Hematopoietic multipotent progenitor cell treated with erythropoietin and hydrocortisone succinate and interleukin-3 and kit ligand, for 6 days (in vitro differentiated cells): ENCODE measurements around the gene MAGOH.

Experiments
- DNase-seq: peaks from one replicate; pipeline ENCODE4 v3.0.0-alpha.2; 2015

MAGOH gene

DNA sequence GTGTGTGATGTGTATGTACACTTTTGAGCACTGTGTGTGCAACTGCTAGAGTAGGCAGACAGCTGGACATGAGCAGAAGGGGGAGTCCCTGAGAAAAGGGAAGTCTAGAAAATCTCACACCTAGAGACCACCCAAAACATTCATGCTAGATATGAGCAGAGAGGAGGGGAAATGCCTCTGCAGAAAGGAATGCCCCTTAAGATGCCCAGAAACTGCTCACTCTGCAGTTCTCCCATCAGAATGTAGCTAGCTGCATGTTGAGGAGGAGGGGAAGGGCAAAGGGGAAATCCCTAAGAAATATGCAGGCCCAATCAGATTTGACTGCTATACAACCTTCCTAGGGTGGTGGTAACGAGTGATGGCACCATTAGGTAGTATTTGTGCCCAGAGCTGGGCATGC, 31.8 kb upstream of the MAGOH start:
- DNase-seq: no peak

DNA sequence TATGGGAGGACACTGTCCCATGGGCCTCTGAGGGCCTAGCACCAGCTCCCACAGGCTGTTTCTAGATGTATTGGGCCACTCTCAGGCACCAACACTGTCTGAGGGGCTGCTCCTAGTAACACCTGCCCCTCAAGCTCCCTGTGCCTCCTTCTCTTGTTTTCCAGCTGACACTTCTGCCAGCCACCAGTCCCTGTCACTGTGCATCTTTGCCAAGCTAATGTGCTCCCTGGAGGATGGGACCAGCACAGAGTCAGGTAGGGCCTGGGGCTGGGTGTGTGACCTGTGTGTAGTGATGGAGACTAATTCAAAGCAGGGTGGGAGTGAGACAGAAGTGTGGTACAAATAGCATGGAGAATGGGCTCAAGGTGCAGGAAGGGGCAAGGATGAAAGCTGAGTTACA, 29.4 kb upstream of the MAGOH start:
- no peak for DNase-seq

DNA sequence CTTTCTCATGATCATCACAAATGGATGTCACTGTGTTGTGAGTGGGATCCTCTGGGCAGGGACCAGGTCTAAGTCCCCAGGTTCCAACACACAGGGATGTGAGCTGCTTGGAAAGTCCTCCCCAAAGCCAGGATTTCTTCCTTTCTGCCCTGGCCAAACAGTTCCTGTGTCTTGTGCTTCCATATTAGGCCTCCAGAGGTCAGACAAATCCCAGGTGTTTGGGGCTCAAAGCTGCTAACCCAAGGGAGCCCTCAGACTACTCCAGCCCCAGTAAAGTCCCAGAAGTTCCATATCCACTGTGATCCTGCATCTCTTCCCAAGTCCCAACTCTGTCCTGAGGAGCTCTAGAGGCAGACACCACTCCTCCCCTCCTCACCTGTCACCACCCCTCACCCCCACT, 27.7 kb upstream of the MAGOH start:
- DNase-seq: peak; percentile 23

DNA sequence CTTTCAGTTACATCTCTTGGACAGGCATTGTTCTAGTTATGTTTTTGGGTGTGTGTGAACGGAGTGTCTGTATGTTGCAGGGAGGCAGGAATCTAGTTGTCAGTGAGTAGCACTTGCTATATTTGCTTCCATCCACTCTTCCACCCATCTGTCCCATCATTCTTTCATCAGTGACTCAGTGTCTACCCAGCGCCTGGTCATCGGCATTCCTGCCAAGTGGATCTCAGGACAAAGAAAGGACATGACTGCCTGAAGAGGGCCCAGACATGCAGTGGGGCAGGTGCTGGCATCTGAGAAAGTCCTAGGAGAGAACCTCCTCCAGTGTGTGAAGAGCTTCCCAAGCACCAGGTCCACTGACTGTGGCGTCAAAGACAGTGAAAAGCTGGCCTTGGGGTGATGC, 27.3 kb upstream of the MAGOH start:
- DNase-seq: no peak

- DNase-seq: no peak
These were observed 25.7 kb upstream of the MAGOH start for GRCh38 chr1:53264048-53264447.

- no peak for DNase-seq
These were observed 23.7 kb upstream of the MAGOH start for GRCh38 chr1:53262000-53262399.

DNA sequence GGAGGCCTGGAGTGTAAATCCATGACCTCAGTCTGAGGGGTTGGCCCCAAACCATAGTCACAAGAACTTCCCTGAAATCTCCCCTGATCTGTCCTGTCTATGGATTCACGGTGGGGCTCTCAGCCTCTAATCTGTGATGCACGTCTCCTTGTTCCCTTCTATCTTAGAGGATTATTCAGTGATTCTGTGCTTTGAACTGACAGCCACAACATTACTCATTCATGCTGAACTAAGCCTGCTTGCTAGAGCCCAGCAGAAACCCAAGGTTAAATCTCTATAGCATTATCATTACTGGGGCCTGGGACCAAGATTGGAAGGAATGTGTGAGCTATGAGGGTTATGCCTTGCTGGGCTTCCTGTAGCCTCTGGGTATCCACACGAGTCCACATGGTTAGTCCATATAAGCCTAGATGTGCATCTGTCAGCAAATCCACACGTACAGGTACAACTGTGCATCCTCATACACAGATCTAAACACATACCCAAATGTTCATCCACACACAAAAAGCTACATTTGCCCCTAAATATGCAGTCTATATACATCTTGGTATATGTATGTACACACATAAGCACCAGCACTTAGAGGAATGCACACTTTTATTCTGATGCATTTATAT, 22.4 kb upstream of the MAGOH start:
- DNase-seq: no peak

DNA sequence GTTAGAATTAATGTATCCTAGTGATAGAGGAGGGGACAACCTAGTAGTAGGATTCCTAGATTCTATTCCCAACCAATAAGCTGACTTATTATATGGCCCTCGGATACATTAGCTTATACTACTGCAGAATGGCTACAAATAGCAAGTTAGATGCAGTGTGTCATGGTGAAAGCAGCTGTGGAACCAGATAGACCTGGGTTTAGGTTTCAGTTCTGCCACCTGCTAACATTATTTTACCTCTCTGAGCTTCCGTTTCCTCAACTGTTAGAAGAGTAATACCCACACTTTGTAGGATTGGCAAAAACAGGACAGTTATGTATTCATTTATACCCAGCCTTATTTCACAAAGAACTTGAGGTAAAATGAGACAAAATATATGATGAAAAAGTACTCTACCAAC, 21.6 kb upstream of the MAGOH start:
- no peak for DNase-seq

- no peak for DNase-seq
These were observed 19.9 kb upstream of the MAGOH start for GRCh38 chr1:53258216-53258615.

DNA sequence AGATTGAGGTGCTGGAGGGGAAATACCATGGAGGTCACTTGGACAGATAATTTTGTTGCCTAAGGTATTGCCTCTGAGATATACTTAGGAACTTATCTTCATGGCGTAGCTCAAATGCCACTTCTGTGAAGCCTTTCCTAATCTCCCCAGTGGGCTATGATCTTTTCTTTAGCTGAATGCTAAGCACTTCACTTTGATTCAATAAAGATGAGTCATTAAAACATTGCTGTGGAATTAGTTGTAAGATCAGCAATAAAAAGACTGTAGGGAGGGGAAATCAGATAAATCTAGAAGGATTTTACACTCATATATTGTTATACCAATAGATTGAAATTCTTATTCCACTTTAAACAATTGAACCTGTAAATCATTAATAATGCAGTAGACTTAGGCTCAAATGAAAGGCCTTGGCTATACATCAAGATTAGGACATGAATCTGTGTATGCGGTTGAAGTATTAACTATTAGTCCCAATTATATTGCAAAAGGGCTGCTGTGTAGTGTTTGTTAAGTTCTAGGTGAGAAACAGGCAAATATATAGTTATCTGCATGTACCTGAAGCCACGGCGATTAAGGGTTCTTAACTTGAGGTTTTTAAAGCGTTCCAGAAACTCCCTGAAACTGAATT, 19.2 kb upstream of the MAGOH start:
- no peak for DNase-seq

GRCh38 chr1:53256511-53257453, 18.5 kb upstream of the MAGOH start:
- no peak for DNase-seq

GRCh38 chr1:53255031-53255430, 16.7 kb upstream of the MAGOH start:
- no peak for DNase-seq

DNA sequence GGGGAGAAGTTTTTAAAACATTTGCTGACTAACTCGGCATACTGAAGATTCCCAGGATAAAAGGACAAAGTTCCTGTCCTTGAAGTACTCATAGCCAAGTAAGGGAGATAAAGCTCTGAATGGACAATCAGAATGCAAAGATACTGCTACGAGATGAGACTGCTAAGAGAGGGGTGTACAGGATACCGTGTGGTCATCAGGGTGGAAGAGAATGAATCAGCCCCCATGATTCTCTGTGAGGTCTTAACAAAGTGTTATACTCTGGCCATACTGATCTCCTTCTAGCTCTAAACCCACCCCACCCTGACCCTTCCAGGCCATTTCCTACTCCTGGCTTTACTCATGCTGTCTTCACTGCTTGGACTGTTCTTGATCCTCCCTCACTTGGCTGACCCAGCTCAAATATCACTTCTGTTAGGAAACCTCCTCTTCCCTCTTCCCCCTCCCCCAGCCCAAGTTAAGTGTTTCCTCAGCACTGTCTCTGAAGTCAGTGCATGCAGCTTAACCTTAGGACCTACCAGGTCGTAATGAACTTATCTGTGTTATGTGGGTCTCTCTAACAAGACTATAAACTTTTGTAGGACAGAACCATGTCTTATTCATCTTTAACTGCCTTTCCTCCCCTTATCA, 15.8 kb upstream of the MAGOH start:
- DNase-seq: no peak

DNA sequence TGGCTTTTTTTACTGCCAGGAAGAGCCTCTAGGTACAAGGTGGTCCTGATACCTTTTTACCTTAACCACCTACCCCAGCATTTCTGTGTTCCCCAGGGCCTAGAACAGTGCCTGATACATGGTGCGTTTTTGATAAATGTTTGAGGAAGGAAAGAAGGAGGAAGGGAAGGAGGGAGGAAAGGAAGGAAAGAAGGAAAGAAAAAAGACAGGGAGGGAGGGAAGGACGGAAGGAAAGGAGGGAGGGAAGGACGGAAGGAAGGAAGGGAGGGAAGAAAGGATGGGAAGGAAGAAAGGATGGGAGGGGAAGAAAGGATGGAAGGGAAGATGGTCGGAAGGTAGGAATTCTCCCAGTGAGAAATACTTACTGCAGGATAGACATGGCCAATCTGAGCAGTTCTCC, 12.0 kb upstream of the MAGOH start:
- no peak for DNase-seq

DNA sequence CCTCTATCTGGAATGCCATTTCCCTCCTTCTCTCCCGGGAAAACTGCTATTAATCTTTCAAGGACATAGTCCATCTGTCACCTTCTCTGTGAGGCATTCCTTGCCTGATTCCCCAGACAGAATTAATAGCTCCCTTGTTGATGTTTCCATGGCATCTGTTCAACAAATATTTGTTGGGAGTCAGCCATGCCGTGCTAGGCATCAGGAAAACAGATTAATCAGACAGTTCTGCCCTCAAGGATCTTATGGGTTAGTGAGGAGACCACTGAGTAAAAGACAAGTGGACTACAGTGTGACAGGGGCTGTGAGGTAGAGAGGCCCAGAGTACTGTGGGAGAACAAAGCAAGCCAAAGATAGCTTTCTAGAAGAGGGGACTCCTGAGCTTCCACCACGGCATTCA, 11.4 kb upstream of the MAGOH start:
- no peak for DNase-seq

GRCh38 chr1:53246261-53247134, 8.2 kb upstream of the MAGOH start:
- DNase-seq: no peak

- no peak for DNase-seq
These were observed 5.8 kb upstream of the MAGOH start for GRCh38 chr1:53244141-53244540.

- no peak for DNase-seq
These were observed 4.1 kb upstream of the MAGOH start for GRCh38 chr1:53242381-53242780.

DNA sequence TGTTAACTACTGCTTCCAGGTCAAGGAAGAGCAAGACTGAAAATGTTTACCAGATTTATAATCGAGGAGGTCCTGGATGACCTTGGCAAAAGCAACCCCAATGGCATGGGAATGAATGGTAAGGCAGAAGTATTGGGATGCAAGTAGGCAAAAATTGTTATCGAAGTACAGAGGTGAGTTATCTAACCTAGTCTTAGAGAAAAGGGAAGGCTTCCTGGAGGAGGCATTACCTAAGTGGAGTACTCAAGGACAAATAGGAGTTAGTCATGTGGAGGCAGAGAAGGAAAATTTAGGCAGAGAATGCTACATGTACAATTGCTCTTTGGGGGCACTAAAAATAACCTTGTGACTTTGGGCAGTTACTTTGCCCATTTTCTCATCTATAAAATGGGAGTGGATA, 3.5 kb upstream of the MAGOH start:
- DNase-seq: no peak

DNA sequence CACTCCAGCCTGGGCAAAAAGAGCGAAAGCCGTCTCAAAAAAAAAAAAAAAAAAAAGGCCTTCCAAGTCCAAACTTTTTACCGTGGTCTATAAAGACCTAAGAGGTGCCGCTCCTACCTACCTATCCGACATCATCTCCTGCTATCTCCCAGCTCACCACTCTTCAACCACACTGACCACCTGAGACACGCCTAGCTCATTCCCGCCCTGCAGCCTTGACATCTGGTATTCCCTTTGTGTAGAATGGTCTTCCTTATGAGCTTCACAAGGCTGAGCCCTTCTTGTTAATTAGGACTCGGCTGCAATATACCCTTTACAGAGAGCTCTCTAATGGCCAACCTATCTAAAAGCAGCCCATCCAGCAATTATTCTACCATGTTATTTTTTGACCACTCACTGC, 680 bp downstream of the MAGOH start:
- DNase-seq: peak; percentile 15

DNA sequence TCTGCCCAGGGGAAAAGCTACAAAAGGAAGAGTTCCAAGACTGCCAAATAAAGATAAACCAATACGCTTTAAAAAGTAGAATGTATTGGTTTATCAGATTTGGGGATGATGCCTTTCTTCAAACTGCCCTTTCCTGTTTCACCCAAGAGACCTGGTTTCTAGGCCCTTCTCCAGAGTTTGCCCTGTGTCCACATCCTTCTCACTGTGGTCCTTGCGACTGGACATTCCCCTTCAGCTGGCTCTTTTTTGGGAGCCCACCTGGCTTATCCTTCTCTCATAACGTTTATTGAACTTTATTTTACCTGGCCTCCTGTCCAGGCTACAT, 17.4 kb downstream of the MAGOH start:
- DNase-seq: no peak

GRCh38 chr1:53220171-53220961, 18.0 kb downstream of the MAGOH start, which contains the start of gene CZIB:
CZIB (minus strand) TSS chr1:53220634; CDS start chr1:53220575, 59 bp downstream.
- DNase-seq: peak; percentile 95
